Lower leg skin (tissue), 4 donors: ENCODE results near the gene NLRP6. TPM values are rescaled to one million over a fixed set of nuclear protein-coding genes. Genes with fewer than 3 reads are reported as not detected.
"Not testable (repeated sequence)": the region's sequence is repeated elsewhere in the genome, so short reads cannot be mapped to it uniquely, and the experiment has no call there.

Source experiments
- DNase-seq, 2 donors: peaks; one replicate each; pipeline ENCODE4 v3.0.0-alpha.2; 2019; ENCODE audit warnings: low spot score in 2 of 2
- H3K4me3 ChIP-seq: fragments of 200-600 bp; sonication (generic); 2 replicates; pipeline ENCODE4 v1.5.1; 2017; ENCODE audit warnings: mild to moderate bottlenecking, low read depth; ENCODE audit not compliant: poor library complexity, severe bottlenecking
- POLR2A ChIP-seq, 2 donors: fragments of 450-650 bp; IDR thresholded peaks; one replicate each; pipeline ENCODE4 v1.6.1; 2016 to 2017; ENCODE audit warnings: antibody characterized with exemption in 2 of 2, mild to moderate bottlenecking in 1 of 2, moderate library complexity in 1 of 2
- WGBS, 2 donors: methylation state at CpG; one replicate each; pipeline ENCODE4 v1.1.5; 2018; 5-methylcytosine and 5-hydroxymethylcytosine counted together
- intact Hi-C: fragments of 100-400 bp; cut with DNase I; formaldehyde crosslinking; loops from one replicate; pipeline ENCODE4 v1.15.0; 2023; ENCODE audit warnings: low total_unique reads
- total RNA-seq, 4 donors: library from RNA; depleted of rRNA; stranded (reverse); fragments of >200 nt; gene quantifications; one replicate each; pipeline ENCODE4 v1.1.0, GENCODE V29; 2016
- TF ChIP-seq, protein P1 (sequence below), 3 donors: fragments of 450-650 bp; IDR thresholded peaks; one replicate each; pipeline ENCODE4 v1.5.1; 2016; ENCODE audit warnings: antibody characterized with exemption in 3 of 3, mild to moderate bottlenecking in 3 of 3, moderate library complexity in 2 of 3

Gene NLRP6
- total RNA-seq, 4 donors from 2014 or later: 0.25 to 0.32 (median 0.27) TPM; not detected in 1

DNA sequence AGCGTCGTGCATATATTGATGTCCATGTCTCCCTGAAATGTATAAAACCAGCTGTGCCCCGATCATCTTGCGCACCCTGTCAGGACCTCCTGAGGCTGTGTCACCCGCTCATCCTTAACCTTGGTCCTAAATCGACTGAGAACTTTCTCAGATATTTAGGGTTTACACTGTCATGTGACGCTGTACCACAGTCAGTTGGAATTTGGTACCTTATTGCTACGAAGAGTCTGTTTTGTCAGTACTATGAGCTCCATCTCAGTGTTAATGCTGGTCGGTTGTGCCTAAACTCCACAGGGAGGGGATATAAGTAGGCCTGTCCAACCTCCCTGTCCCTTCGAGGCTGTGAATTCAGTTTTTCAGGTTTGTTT is 27.6 kb downstream of the NLRP6 start:
- intact Hi-C loops: loop anchor here (10.0 kb wide), 1 partner anchor 49 kb away; no protein-coding TSS in a partner anchor
- 86 to 90% methylated on average over 10 of the region's 10 CpGs for WGBS, 2 donors
- no peak overlapping the region for H3K4me3 ChIP-seq
- no peak for TF ChIP-seq POLR2A (IDR thresholded peaks at IDR 0.05)
- TF ChIP-seq, protein P1, sequence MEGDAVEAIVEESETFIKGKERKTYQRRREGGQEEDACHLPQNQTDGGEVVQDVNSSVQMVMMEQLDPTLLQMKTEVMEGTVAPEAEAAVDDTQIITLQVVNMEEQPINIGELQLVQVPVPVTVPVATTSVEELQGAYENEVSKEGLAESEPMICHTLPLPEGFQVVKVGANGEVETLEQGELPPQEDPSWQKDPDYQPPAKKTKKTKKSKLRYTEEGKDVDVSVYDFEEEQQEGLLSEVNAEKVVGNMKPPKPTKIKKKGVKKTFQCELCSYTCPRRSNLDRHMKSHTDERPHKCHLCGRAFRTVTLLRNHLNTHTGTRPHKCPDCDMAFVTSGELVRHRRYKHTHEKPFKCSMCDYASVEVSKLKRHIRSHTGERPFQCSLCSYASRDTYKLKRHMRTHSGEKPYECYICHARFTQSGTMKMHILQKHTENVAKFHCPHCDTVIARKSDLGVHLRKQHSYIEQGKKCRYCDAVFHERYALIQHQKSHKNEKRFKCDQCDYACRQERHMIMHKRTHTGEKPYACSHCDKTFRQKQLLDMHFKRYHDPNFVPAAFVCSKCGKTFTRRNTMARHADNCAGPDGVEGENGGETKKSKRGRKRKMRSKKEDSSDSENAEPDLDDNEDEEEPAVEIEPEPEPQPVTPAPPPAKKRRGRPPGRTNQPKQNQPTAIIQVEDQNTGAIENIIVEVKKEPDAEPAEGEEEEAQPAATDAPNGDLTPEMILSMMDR (IDR thresholded peaks at IDR 0.05): no peak
- DNase-seq: no peak

DNA sequence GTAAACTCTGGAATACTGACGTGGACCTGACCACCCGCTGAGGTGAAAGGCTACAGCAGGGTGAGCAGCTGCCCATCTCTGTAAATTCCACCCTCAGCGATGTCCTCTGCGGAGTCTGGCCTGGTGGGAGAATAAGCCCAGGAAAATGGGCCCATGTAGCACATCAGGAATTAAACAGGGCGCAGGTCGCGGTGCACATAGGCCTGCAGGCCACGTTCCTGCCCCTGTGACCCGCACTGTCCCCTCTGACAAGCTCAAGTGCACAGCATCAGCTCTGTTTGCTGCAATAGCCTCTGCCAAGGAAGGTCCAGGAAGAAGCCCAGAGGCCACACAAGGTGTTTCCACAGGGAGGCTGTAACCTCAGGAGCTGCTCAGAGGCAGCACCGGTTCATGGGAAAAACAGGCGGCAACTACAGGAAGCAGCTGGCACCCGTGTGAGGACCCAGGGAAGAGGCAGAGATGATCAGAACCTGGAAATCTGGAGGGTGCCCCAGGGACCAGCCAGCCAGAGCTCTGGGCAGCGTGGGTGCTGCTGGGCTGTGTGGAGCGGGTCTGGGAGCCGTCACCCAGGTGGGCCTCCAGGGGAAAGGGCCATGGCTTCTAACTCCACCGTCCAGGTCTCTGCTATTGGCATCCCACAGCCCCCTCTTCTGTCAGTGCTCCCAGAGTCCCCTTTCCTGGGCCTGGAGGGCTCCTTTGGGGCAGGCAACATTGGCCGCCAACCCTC is 28.6 kb downstream of the NLRP6 start:
- no peak for DNase-seq
- H3K4me3 ChIP-seq: no peak overlapping the region
- intact Hi-C loops: loop anchor here (10.0 kb wide), 1 partner anchor 48 kb away; no protein-coding TSS in a partner anchor
- no peak for TF ChIP-seq POLR2A (IDR thresholded peaks at IDR 0.05)
- TF ChIP-seq, protein P1 (IDR thresholded peaks at IDR 0.05): no peak
- 87 to 91% methylated on average over 17 of the region's 17 CpGs for WGBS, 2 donors

DNA sequence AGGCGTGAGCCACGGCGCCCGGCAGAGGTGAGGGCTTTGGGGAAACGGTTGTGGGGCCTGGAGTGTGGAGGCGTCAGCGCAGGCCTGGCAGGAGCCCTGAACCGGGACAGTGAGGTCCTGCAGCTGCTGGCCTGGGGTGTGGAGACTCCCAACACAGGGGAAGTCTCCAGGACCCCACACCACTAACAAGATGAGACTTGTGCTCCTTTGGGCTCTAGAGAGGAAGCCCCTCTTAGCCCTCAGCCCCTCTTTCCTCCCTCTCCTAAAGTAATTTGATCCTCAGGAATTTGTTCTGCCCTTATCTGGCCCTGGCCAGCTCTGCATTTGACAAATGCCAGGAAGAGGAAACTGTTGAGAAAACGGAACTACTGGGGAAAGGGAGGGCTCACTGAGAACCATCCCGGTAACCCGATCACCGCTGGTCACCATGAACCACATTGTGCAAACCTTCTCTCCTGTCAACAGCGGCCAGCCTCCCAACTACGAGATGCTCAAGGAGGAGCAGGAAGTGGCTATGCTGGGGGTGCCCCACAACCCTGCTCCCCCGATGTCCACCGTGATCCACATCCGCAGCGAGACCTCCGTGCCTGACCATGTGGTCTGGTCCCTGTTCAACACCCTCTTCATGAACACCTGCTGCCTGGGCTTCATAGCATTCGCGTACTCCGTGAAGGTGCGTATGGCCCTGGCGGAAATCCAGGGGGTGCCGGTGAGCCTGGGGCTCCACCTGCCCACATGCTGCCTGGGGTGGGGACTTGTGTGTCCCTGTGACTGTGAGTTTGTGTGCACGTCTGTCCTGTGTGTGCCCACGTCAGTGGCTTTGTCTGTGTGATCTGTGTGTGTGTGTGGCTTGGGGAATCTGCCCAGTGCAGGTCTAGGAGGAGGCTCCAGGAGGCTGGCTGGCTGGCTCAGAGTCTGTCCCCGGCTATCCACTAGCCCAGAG is 29.8 kb downstream of the NLRP6 start, which contains the start of gene IFITM2:
TSS of gene IFITM2 (plus strand) at position 51 of the 943 bp plus-strand sequence. CDS start at position 428, 377 bp downstream.
- H3K4me3 ChIP-seq: peak within 1 kb of the TSS; percentile 28
- intact Hi-C loops: loop anchor here (10.0 kb wide), 1 partner anchor 47 kb away; no protein-coding TSS in a partner anchor
- WGBS, 2 donors: 20 to 50% methylated on average over 16 to 23 of the region's 28 CpGs
- DNase-seq: peak; percentile 72 to 97

DNA sequence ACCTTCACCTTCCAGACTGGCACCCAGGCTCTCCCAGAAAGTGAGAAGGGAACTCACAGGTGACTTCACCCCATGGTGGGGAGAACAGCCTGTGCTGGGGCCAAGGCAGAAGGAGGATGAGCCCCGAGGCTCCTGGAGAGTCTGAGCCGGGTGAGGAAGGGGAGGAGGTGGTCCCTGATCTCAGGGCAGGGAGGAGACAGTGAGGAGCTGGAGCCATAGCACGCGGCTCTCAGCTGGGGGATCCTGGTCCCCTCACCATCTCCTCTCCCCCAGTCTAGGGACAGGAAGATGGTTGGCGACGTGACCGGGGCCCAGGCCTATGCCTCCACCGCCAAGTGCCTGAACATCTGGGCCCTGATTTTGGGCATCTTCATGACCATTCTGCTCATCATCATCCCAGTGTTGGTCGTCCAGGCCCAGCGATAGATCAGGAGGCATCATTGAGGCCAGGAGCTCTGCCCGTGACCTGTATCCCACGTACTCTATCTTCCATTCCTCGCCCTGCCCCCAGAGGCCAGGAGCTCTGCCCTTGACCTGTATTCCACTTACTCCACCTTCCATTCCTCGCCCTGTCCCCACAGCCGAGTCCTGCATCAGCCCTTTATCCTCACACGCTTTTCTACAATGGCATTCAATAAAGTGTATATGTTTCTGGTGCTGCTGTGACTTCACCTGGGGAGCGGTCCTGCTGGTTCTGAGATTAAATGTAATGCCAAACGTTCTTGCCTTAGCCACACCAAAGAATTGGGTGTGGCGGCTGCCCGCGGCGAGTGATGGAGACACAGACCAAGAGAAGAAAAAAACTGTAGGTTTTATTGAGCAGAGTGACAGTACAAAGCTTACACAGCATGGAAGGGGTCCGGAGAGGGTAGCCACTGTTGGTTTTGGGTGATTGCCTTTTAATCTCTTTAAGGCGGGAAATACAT is 30.8 kb downstream of the NLRP6 start:
- not testable (repeated sequence) for DNase-seq
- peak overlapping the region; percentile 28 for H3K4me3 ChIP-seq
- 33 to 37% methylated on average over 24 of the region's 24 CpGs for WGBS, 2 donors
- intact Hi-C loops: loop anchor here (10.0 kb wide), 1 partner anchor 46 kb away; no protein-coding TSS in a partner anchor

DNA sequence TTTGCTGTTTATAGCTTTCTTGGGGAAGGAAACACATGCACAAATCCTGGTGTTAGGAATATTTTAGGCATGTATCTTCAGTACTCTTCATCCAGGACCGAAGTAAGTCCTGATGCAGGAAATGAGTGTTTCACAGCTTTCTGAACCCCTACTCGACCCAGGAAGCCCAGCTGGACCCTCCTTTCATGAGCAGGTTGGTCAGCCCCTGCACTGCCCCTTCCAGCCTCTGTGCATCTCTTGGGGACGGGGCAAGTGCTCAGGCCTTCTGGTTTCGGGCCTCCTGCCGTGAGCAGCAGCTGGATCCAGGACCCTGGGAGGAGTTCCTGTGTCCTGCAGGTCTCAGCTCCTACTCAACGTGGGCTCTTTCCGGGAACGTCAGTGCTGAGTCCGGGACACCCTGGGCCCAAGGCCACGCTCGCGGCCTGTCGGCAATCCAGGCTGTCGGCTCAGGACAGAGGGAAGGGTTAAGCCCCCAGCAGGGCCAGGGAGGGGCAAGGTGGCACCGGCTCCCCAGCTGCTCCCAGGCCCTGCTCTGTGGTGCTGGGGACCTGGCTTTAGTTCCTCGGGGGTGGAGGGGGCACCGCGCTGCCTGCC is 31.9 kb downstream of the NLRP6 start:
- WGBS, 2 donors: 9 to 18% methylated on average over 3 to 7 of the region's 18 CpGs
- intact Hi-C loops: loop anchor here (10.0 kb wide), 1 partner anchor 45 kb away; no protein-coding TSS in a partner anchor
- not testable (repeated sequence) for H3K4me3 ChIP-seq, DNase-seq

DNA sequence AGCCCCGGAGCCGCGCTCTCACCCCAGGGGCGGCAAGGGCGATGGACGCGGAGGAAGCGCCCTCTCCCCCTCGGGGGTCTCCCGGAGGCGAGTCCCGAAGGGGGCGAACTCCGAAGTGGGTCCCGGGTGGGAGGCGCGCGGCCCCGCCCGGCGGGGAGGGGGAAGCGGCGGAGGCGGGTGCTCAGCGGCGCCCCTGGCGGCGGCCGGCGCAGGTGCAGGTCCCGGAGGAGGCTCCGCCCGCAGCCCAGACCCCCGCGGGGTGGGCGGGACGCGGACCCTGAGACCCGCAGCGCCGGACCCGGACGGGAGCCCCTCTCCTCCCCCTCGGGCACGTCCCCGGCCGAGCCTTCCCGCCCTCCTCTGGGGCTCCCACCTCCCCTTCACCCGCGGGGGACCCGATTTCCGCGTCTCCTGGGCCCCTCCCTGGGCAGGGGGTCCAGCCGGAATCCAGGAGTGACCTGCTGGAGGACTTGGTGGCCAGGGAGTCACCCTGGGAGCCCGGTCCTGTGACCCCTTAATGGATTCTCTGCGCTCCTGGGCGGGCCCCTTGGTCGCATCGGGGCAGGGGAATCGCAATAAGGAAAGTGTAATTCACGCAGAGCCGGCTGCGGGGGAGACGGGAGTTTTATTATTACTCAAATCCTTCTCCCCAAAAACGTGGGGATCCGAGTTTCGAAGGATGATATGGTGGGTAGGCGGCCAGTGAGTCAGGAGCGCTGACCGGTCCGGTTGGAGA is 33.0 kb downstream of the NLRP6 start:
- WGBS, 2 donors: 19 to 36% methylated on average over 10 to 16 of the region's 71 CpGs
- H3K4me3 ChIP-seq, intact Hi-C loops, DNase-seq: not testable (repeated sequence)
